Skin epidermis (tissue), 12 donors: Measurements from ENCODE around the gene ULK3.

Source experiments
- H3K27ac ChIP-seq, 21 experiments: fragments of 200-600 bp; sonication (generic) in 11 of 21; one replicate each; pipeline ENCODE4 v1.5.0; 2020; ENCODE audit warnings: mild to moderate bottlenecking in 3 of 21, inconsistent platforms in 2 of 21, moderate library complexity in 2 of 21
- H3K4me3 ChIP-seq, 7 experiments: fragments of 200-600 bp; sonication (generic) in 2 of 7; one replicate each; pipeline ENCODE4 v1.5.0; 2020; ENCODE audit warnings: inconsistent platforms in 2 of 7, mild to moderate bottlenecking in 2 of 7, moderate library complexity in 1 of 7

ULK3 gene

GRCh38 chr15:74844319-74845207, 1.6 kb upstream of the ULK3 start:
- Histone ChIP-seq H3K27ac (peak overlapping the region in 20 of 21 experiments; percentile 22 to 96 (median 88)), H3K4me3 (no peak overlapping the region)

- Histone ChIP-seq H3K27ac (peak overlapping the region in 20 of 21 experiments; percentile 67 to 96 (median 90)), H3K4me3 (peak overlapping the region in 2 of 7 experiments; percentile 83 to 93)
These were observed 939 bp upstream of the ULK3 start for GRCh38 chr15:74843891-74844299.

GRCh38 chr15:74843445-74843828, 481 bp upstream of the ULK3 start:
- H3K4me3 ChIP-seq = peak overlapping the region; percentile 71 to 93 (median 83)

GRCh38 chr15:74841891-74842373, 1.0 kb downstream of the ULK3 start:
- peak overlapping the region in 15 of 21 experiments; percentile 76 to 96 (median 88) for H3K27ac ChIP-seq
- H3K4me3 ChIP-seq = peak overlapping the region; percentile 71 to 93 (median 83)

More at GRCh38 chr15:74843445-74843828, 481 bp upstream of the ULK3 start:
- peak overlapping the region; percentile 52 to 96 (median 89) for H3K27ac ChIP-seq

- H3K4me3 ChIP-seq = no peak overlapping the region
These were observed 1.8 kb downstream of the ULK3 start for GRCh38 chr15:74840851-74841775.

GRCh38 chr15:74839526-74840395, 3.2 kb downstream of the ULK3 start:
- Histone ChIP-seq H3K4me3 (no peak overlapping the region), H3K27ac (no peak overlapping the region)

More at GRCh38 chr15:74840851-74841775, 1.8 kb downstream of the ULK3 start:
- peak overlapping the region in 2 of 21 experiments; percentile 85 to 91 for H3K27ac ChIP-seq

GRCh38 chr15:74838746-74839525, 4.0 kb downstream of the ULK3 start:
- Histone ChIP-seq H3K4me3 (no peak overlapping the region), H3K27ac (no peak overlapping the region)

- H3K4me3 ChIP-seq = no peak overlapping the region
- no peak overlapping the region for H3K27ac ChIP-seq
These were observed 4.8 kb downstream of the ULK3 start for GRCh38 chr15:74838137-74838516.

GRCh38 chr15:74837482-74838136, 5.3 kb downstream of the ULK3 start:
- H3K4me3 ChIP-seq = no peak overlapping the region

GRCh38 chr15:74836846-74837245, 6.1 kb downstream of the ULK3 start:
- Histone ChIP-seq H3K4me3 (no peak overlapping the region), H3K27ac (no peak overlapping the region)

More at GRCh38 chr15:74837482-74838136, 5.3 kb downstream of the ULK3 start:
- no peak overlapping the region for H3K27ac ChIP-seq

- H3K4me3 ChIP-seq = no peak overlapping the region
- no peak overlapping the region for H3K27ac ChIP-seq
These were observed 7.6 kb downstream of the ULK3 start for GRCh38 chr15:74835312-74835823.

GRCh38 chr15:74833376-74834107, 9.4 kb downstream of the ULK3 start:
- H3K4me3 ChIP-seq = no peak overlapping the region
- no peak overlapping the region for H3K27ac ChIP-seq

GRCh38 chr15:74832826-74833225, 10.1 kb downstream of the ULK3 start:
- no peak overlapping the region for H3K4me3 ChIP-seq

GRCh38 chr15:74831813-74832495, 11.0 kb downstream of the ULK3 start:
- no peak overlapping the region for H3K4me3 ChIP-seq
- no peak overlapping the region for H3K27ac ChIP-seq

More at GRCh38 chr15:74832826-74833225, 10.1 kb downstream of the ULK3 start:
- no peak overlapping the region for H3K27ac ChIP-seq

- Histone ChIP-seq H3K27ac (no peak overlapping the region), H3K4me3 (no peak overlapping the region)
These were observed 12.1 kb downstream of the ULK3 start for GRCh38 chr15:74830868-74831267.

- Histone ChIP-seq H3K4me3 (no peak overlapping the region), H3K27ac (no peak overlapping the region)
These were observed 13.0 kb downstream of the ULK3 start for GRCh38 chr15:74829991-74830390.
